ENCODE measurements around the gene ABHD4.
"Not testable (repeated sequence)": the region's sequence is repeated elsewhere in the genome, so short reads cannot be mapped to it uniquely, and the experiment has no call there.

The ABHD4 gene

GRCh38 chr14:22627506-22628263 lies 29.6 kb downstream of the ABHD4 start:
- DNase-seq (ENCODE audit: low spot score) = no peak

GRCh38 chr14:22629361-22629760 lies 31.3 kb downstream of the ABHD4 start:
- no peak for DNase-seq (ENCODE audit: low spot score)

DNA sequence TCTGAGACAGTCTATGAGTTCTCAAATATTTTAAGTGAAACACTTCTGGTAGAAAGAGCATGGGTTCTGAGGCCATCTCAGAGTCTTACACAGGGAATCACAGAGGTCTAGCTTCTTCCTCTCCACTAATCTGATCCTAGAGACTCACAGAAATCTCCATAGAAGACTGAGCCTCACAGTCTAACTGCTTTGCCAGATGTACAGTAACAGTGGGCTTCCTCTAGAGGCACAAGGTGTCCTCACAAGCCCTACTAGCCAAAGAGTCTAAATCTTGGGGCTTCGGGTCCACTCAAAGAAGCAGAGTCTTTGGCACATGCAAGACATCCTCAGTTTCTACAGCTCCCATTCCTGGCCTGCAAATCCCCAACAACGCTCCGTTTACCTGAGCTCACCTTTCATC lies 32.0 kb downstream of the ABHD4 start:
- no peak for DNase-seq (ENCODE audit: low spot score)

DNA sequence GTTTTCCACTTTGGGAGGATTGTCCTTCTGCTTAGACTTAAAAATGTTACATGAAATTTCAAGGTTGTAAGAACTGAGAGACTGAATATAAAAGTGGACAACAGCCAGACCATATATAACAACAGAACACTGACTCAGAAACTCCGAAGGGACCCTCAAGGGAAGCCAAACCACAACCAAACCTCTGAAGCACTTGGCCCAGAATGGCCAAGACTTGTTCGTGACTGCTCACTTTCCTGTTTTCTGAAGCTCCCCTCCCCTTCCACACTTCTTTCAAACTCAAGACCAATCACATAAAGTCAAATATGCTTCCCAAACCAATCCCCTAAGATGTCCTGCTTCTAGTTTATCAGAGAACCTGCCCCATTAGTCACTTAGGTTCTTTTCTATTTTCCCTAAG lies 32.4 kb downstream of the ABHD4 start:
- no peak for DNase-seq (ENCODE audit: low spot score)

DNA sequence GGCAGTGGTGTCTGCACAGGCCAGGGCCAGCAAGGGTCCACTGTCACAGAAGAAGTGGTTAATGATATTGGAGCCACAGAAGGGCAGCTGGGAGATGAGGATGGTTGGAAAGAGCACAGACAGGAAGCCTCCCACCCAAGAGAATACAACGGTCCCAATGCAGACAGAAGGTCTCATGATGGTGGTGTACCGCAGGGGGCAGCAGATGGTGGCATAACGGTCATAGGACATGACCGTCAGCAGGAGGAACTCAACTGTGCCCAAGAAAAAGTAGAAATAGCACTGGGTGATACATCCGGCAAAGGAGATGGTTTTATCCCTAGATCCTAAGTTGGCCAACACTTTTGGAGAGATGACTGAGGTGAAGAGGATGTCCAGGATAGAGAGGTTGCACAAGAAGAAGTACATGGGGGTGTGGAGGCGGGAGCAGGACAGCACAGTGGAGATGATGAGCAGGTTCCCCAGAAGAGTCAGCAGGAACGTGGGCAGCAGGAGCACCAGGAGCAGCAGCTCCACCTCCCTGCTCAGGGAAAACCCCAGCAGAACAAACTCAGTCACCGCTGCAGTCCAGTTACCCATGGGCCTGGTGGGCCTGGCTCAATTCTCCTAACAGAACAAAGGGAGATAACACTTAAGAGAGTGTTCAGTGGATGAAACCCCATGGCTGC lies 36.3 kb downstream of the ABHD4 start:
- no peak for DNase-seq (ENCODE audit: low spot score)

- DNase-seq (ENCODE audit: low spot score) = not testable (repeated sequence)
Observed at GRCh38 chr14:22635980-22636379, 37.9 kb downstream of the ABHD4 start.

GRCh38 chr14:22640192-22640591 lies 42.1 kb downstream of the ABHD4 start:
- no peak for DNase-seq (ENCODE audit: low spot score)

DNA sequence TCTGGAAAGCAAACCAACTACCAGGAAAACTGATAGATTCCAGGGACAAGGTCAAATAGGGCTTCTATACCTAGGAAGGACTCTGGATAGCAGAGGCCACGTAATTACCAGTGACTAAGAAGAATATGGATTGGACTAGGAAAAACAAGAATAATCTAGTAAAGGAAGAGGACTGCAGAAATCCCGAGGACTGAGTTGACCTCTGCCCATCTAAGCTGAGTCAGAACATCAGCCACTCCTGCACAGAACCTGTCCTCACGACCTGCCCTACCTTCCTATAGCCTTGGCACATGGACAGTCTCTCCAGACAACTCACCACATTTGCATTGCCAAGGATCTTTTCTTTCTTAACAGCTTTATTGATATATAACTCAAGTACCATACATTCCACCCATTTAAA lies 43.7 kb downstream of the ABHD4 start:
- no peak for DNase-seq (ENCODE audit: low spot score)

- no peak for DNase-seq (ENCODE audit: low spot score)
Observed at GRCh38 chr14:22644305-22644635, 46.2 kb downstream of the ABHD4 start, which contains the start of gene OR6J1. OR6J1 (minus strand) TSS chr14:22644352; CDS start chr14:22634811, 9,541 bp downstream.

DNA sequence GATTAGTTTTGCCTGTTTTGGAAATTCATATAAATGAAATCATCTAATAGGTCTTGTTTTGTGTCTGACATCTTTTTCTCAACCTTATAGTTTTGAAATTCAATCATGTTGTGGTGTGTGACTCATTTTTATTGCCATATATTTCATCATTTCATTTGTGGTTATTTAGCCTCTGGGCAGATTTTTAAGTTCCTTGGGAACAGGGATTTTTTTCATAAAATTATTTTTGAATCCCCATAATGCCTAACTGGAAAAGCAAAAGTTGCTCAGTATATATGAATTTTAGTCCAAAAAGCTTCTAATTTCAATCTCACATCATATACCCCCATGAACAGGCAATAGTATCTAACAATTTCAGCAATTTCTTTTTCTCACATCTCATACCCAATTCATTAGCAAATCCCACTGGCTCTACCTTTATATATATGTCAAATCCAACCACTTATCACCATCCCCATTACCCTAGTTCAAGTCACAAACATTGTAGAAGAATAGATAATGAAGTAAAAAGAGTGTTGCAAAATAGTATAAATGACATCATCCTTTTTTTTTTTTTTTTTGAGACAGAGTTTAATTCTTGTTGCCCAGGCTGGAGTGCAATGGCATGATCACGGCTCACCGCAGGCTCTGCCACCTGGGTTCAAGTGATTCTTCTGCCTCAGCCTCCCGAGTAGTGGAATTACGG lies 48.6 kb downstream of the ABHD4 start:
- DNase-seq (ENCODE audit: low spot score) = no peak

DNA sequence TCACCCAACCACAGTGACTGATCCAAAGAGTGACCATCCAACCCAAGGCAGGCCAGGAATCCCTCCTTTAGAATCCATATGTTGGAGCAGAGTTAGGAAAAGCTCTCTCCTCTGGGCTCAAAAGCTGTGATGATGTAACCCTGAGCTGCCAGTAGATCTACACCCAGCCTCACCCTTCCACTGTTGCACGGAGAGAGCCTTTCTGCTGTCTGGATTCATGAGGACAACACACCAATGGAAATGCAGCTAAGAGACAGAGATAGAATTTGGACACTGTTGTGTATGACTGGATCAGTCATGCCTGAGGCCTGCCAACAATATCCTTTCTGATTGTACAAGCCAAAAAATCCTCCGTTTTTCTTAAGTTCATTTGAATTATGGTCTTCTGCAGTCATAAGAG lies 50.4 kb downstream of the ABHD4 start:
- no peak for DNase-seq (ENCODE audit: low spot score)

DNA sequence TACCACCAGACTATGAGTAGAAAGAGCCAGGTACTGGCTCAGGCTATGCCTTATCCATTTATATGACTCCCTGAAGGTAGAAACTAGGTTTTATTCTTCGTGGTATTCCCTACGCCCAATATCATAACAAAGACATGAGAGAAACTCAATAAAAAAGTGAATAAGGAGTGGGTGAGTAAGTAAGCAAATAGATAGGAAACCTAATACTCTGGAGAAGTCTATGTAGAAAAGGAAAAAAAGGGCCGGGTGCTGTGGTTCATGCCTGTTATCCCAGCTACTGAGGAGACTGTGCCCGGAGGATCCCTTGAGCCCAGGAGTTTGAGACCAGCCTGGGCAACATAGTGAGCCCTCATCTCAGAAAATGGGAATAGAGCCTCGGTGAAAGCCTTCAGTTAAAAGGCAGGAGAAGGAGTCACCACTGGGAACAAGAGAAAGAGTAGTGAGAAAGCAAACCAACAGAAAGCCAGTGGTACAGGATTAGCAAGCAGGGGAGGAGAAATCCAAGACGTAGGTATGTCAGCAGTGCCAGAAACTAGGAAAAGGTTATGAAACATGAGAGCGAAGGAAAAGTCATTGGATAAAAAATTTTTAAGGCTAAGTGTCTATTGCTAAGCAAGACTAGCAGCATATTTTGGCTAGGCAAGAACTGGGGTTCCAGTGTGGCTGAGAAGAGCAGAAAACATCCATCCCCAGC lies 52.1 kb downstream of the ABHD4 start:
- no peak for DNase-seq (ENCODE audit: low spot score)

DNA sequence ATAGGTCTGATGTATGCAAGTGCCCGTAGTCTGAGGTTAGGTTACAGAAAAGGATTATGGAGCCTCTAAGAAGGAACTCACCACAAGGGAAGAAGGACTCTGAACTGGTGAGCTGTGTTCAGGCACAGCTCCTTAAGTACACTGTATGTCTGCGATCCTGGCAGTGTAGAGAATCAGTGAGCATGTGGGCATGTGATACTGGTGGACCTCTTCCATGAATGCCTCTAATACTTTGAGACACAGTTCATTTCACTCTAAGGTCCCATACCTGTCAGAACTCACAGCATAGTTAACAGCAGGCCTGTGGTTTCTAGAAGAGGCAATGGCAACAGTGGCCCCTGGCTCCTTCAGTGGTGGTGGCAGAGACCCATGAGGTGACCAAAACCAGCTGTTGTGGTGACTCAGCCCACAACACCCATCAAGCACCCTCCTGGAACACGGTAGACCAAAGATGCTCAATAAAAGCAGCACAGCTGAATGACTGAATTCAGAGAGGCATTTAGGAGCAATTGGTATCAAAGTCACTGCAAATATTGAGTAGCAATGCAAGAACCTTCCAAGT lies 52.9 kb downstream of the ABHD4 start:
- DNase-seq (ENCODE audit: low spot score) = no peak

DNA sequence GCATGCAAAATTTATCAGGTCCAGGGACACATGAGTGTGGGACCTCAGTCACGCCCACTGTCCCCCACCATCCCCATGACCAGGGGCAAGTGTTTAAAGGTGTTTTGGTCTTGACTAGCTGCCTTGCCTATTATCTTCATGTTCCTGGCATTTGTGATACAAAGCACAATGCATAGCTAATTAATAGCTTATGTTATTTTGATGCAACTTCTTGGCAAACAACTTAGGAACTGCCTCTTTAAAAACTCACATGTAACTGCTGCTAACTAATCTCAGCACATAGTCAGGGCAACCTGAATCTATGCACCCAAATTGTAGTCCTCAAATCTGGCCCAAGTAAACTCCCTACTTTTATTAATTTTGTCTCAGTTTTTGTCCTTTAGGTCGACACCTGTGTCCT lies 53.5 kb downstream of the ABHD4 start:
- no peak for DNase-seq (ENCODE audit: low spot score)

DNA sequence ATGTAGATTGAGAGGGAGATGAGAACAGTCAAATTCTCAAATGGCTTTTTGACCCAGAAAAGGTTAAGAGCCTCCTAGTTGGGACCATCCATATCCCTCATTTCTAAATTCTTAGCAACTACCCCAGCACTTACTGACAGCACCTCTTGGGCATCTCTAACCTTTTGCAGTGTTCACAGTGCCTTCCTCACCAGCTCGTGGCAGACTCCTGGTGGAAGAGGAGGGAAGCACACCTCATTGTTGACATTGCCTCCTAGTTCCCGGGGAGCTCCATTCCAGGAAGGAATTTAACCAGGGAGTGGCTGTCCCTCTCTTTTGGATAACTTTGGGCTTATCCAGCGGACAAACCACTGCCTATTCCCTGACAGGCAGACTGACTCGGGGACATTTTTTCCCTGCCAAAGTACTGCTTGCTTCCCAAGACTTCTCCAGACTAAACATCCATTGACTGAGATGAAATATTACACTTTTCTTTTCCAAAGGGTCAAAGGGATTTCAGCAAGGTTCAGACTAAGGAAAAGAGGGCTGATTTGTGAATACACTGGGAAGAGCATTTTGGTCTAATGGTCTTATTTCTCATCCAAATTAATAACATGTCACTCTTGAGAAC lies 55.0 kb downstream of the ABHD4 start:
- peak; percentile 56 for DNase-seq (ENCODE audit: low spot score)

DNA sequence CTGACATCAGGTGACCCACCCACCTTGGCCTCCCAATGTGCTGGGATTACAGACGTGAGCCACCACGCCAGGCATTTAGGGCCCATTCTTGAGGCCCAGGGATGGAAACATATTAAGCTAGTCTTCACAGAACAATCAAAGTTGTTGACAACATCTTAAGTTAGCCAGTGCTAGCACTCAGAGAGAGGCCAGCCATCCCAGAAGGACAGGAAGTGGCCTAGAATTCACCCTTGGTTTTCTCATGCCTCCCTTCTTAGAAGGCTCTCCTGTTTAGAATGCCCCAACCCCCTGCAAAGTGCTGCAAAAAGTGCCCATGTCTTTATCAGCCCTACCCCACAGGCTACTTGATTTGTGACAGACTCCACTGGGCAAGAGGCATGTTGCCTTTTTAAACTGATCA lies 58.1 kb downstream of the ABHD4 start:
- DNase-seq (ENCODE audit: low spot score) = no peak

- DNase-seq (ENCODE audit: low spot score) = no peak
Observed at GRCh38 chr14:22656945-22657731, 59.0 kb downstream of the ABHD4 start.

DNA sequence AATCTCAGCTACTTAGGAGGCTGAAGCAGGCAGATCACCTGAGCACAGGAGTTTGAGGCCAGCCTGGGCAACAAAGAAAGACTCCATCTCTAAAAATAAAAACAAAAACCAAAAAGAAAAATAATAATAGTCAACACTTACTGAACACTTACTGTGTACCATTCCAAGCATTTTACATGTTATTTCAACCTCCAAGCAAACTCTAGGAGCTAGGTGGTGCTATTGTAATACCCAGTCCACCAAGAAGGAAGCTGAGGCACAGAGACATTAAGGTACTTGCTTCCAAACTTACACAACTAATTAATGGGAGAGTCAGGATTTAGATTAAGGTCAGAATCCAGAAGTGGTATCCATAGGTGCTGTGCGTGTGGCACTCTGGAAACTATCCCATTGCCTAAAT lies 59.8 kb downstream of the ABHD4 start:
- DNase-seq (ENCODE audit: low spot score) = no peak

GRCh38 chr14:22658946-22659345 lies 60.8 kb downstream of the ABHD4 start:
- no peak for DNase-seq (ENCODE audit: low spot score)

GRCh38 chr14:22660654-22661053 lies 62.6 kb downstream of the ABHD4 start:
- DNase-seq (ENCODE audit: low spot score) = no peak

All from CD4-positive, alpha-beta T cell treated with Interleukin-2 at 100 ng/mL for 4 hours (primary cell).